HL-60 (cell line): ENCODE results near the gene ARMH4.

Source experiments
- CTCF ChIP-seq: IDR thresholded peaks from one replicate; pipeline ENCODE4 v1.5.1; 2011; ENCODE audit warnings: low read length, control low read depth, inconsistent platforms; ENCODE audit not compliant: insufficient read depth
- POLR2AphosphoS5 ChIP-seq: IDR thresholded peaks from 2 replicates; pipeline ENCODE4 v1.6.1; 2012; ENCODE audit warnings: low read depth
- REST ChIP-seq: IDR thresholded peaks from 2 replicates; pipeline ENCODE4 v1.6.1; 2012; ENCODE audit warnings: low read depth; ENCODE audit not compliant: insufficient replicate concordance

GRCh38 chr14:57999979-58000378, 152.0 kb downstream of the ARMH4 start:
- TF ChIP-seq CTCF (no peak), REST (no peak), POLR2AphosphoS5 (no peak)
